ENCODE results near the gene SPRED2. TPM values are rescaled to one million over a fixed set of nuclear protein-coding genes. Genes with fewer than 3 reads are reported as not detected.

SPRED2 gene
- total RNA-seq, 4 donors from 2014 or later = 15.6 to 63.0 (median 44.8) TPM

- H3K36me3 ChIP-seq = no peaks in the 10 kb centered on the region
- H3K4me3 ChIP-seq = no peak overlapping the region
- H3K4me1 ChIP-seq = no peaks in the 10 kb centered on the region
- DNase-seq = no peak
- H3K27ac ChIP-seq = no peak overlapping the region
- intact Hi-C loops (cut with DNase I; ENCODE audit: low total_unique reads) = no loop called here
- TF ChIP-seq POLR2A (IDR thresholded peaks at IDR 0.05) (no peak), CTCF (IDR thresholded peaks at IDR 0.05) (no peak)
- no peaks in the 10 kb centered on the region for H3K27me3 ChIP-seq
- H3K9me3 ChIP-seq = no peaks in the 10 kb centered on the region
Observed at GRCh38 chr2:65427532-65427931, 4.9 kb downstream of the SPRED2 start.

- no peak for DNase-seq
- TF ChIP-seq POLR2A (IDR thresholded peaks at IDR 0.05) (no peak), CTCF (IDR thresholded peaks at IDR 0.05) (no peak)
- no peaks in the 10 kb centered on the region for H3K27me3 ChIP-seq
- no peaks in the 10 kb centered on the region for H3K9me3 ChIP-seq
- H3K27ac ChIP-seq = no peak overlapping the region
- intact Hi-C loops (cut with DNase I; ENCODE audit: low total_unique reads) = no loop called here
- no peaks in the 10 kb centered on the region for H3K4me1 ChIP-seq
- no peaks in the 10 kb centered on the region for H3K36me3 ChIP-seq
- no peak overlapping the region for H3K4me3 ChIP-seq
Observed at GRCh38 chr2:65425276-65425675, 7.1 kb downstream of the SPRED2 start.

GRCh38 chr2:65424391-65424790, 8.0 kb downstream of the SPRED2 start:
- H3K36me3 ChIP-seq = no peaks in the 10 kb centered on the region
- no peak overlapping the region for H3K4me3 ChIP-seq
- DNase-seq = no peak
- H3K4me1 ChIP-seq = no peaks in the 10 kb centered on the region
- TF ChIP-seq POLR2A (IDR thresholded peaks at IDR 0.05) = no peak
- no peaks in the 10 kb centered on the region for H3K27me3 ChIP-seq
- intact Hi-C loops (cut with DNase I; ENCODE audit: low total_unique reads) = no loop called here
- no peaks in the 10 kb centered on the region for H3K9me3 ChIP-seq
- H3K27ac ChIP-seq = no peak overlapping the region

GRCh38 chr2:65421432-65421748, 11.0 kb downstream of the SPRED2 start:
- DNase-seq = no peak
- Histone ChIP-seq H3K4me1 (no peaks in the 10 kb centered on the region), H3K27ac (no peak overlapping the region), H3K4me3 (no peak overlapping the region), H3K9me3 (no peaks in the 10 kb centered on the region), H3K27me3 (no peaks in the 10 kb centered on the region), H3K36me3 (no peaks in the 10 kb centered on the region)
- intact Hi-C loops (cut with DNase I; ENCODE audit: low total_unique reads) = no loop called here
- TF ChIP-seq CTCF (IDR thresholded peaks at IDR 0.05) (no peak), POLR2A (IDR thresholded peaks at IDR 0.05) (no peak)

GRCh38 chr2:65420712-65421431, 11.5 kb downstream of the SPRED2 start:
- H3K27ac ChIP-seq = no peak overlapping the region
- no peak overlapping the region for H3K4me3 ChIP-seq
- H3K36me3 ChIP-seq = no peaks in the 10 kb centered on the region
- H3K27me3 ChIP-seq = no peaks in the 10 kb centered on the region
- no peaks in the 10 kb centered on the region for H3K9me3 ChIP-seq
- intact Hi-C loops (cut with DNase I; ENCODE audit: low total_unique reads) = no loop called here
- DNase-seq = no peak
- no peaks in the 10 kb centered on the region for H3K4me1 ChIP-seq
- no peak for TF ChIP-seq CTCF (IDR thresholded peaks at IDR 0.05)
- no peak for TF ChIP-seq POLR2A (IDR thresholded peaks at IDR 0.05)

Measured in uterus (tissue), 4 donors.